Measurements from ENCODE around the gene MDM2. TPM values are rescaled to one million over a fixed set of nuclear protein-coding genes. Genes with fewer than 3 reads are reported as not detected.

Gene MDM2
- total and polyA plus RNA-seq, 4 donors: 24.9 to 155 (median 108) TPM

DNA sequence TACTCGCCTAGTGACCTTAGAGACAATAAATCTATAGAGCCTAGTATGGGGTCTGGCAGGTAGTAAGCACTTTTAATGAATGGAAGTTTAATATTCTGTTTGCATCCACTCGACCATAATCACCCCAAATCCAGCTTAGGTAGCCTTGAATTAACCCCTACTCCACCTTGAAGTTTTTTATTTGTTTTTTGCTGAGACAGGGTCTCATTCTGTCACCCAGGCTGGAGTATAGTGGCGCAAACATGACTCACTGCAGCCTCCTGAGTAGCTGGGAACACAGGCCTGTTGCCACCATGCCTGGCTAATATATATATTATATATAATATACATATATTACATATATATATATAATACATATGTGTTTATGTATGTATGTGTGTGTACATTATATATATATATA lies 38.8 kb downstream of the MDM2 start:
- ATAC-seq (ENCODE audit: insufficient read depth, low FRiP score): no peak
- no peak overlapping the region for H3K4me3 ChIP-seq
- H3K36me3 ChIP-seq (ENCODE audit: control insufficient read depth in 4 of 4, insufficient read depth in 4 of 4, low read length in 4 of 4): peaks cover 0 to 6% (median 3%) of the 10 kb centered on the region in 4 donors
- H3K27me3 ChIP-seq (ENCODE audit: control insufficient read depth in 3 of 3, insufficient read depth in 3 of 3, low read length in 2 of 3): no peaks in the 10 kb centered on the region
- 77 to 92% methylated on average over 3 of the region's 3 CpGs for WGBS, 2 donors
- TF ChIP-seq, protein P1, sequence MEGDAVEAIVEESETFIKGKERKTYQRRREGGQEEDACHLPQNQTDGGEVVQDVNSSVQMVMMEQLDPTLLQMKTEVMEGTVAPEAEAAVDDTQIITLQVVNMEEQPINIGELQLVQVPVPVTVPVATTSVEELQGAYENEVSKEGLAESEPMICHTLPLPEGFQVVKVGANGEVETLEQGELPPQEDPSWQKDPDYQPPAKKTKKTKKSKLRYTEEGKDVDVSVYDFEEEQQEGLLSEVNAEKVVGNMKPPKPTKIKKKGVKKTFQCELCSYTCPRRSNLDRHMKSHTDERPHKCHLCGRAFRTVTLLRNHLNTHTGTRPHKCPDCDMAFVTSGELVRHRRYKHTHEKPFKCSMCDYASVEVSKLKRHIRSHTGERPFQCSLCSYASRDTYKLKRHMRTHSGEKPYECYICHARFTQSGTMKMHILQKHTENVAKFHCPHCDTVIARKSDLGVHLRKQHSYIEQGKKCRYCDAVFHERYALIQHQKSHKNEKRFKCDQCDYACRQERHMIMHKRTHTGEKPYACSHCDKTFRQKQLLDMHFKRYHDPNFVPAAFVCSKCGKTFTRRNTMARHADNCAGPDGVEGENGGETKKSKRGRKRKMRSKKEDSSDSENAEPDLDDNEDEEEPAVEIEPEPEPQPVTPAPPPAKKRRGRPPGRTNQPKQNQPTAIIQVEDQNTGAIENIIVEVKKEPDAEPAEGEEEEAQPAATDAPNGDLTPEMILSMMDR (IDR thresholded peaks at IDR 0.05; ENCODE audit: control extremely low read depth, extremely low read depth): no peak
- H3K27ac ChIP-seq (ENCODE audit: low read depth in 1 of 2, low read length in 1 of 2): no peak overlapping the region
- no peaks in the 10 kb centered on the region for H3K9me3 ChIP-seq (ENCODE audit: control insufficient read depth in 4 of 4, insufficient read depth in 3 of 4, low read length in 3 of 4)
- H3K4me1 ChIP-seq (ENCODE audit: control insufficient read depth in 5 of 5, insufficient read depth in 5 of 5, low read length in 5 of 5): peaks cover 0 to 2% (median 0%) of the 10 kb centered on the region in 5 donors
- no peak for DNase-seq
- no peak overlapping the region for H3K9ac ChIP-seq (ENCODE audit: insufficient read depth in 1 of 2, low read length in 2 of 2)

DNA sequence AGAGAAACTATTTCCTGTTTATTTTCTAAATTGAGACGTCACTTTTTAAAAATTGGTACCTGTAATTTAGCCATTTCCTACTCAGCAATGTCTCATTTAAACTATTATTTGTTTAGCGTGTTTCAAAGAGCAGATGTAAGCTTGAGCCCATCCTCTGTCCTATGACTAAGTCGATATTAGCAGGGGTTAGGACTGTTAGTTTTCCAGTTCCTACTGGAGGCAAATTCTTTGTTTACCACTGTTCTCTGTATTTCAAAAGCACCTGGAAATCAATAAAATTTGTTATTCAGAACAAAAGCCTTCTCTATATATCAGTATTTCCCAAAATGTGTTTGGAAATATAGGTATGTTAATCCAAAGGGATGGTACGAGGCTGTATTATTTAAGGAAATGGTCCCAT lies 42.4 kb downstream of the MDM2 start:
- TF ChIP-seq, protein P1 (IDR thresholded peaks at IDR 0.05; ENCODE audit: control extremely low read depth, extremely low read depth): no peak
- Histone ChIP-seq H3K9ac (ENCODE audit: insufficient read depth in 1 of 2, low read length in 2 of 2) (no peak overlapping the region), H3K9me3 (ENCODE audit: control insufficient read depth in 4 of 4, insufficient read depth in 3 of 4, low read length in 3 of 4) (no peaks in the 10 kb centered on the region), H3K27ac (ENCODE audit: low read depth in 1 of 2, low read length in 1 of 2) (no peak overlapping the region), H3K4me3 (no peak overlapping the region), H3K27me3 (ENCODE audit: control insufficient read depth in 3 of 3, insufficient read depth in 3 of 3, low read length in 2 of 3) (no peaks in the 10 kb centered on the region), H3K4me1 (ENCODE audit: control insufficient read depth in 5 of 5, insufficient read depth in 5 of 5, low read length in 5 of 5) (no peaks in the 10 kb centered on the region), H3K36me3 (ENCODE audit: control insufficient read depth in 4 of 4, insufficient read depth in 4 of 4, low read length in 4 of 4) (peaks cover 0 to 3% (median 0%) of the 10 kb centered on the region in 4 donors)
- DNase-seq (no peak), ATAC-seq (ENCODE audit: insufficient read depth, low FRiP score) (no peak)
- WGBS, 2 donors: 75 to 80% methylated on average over 4 of the region's 4 CpGs

DNA sequence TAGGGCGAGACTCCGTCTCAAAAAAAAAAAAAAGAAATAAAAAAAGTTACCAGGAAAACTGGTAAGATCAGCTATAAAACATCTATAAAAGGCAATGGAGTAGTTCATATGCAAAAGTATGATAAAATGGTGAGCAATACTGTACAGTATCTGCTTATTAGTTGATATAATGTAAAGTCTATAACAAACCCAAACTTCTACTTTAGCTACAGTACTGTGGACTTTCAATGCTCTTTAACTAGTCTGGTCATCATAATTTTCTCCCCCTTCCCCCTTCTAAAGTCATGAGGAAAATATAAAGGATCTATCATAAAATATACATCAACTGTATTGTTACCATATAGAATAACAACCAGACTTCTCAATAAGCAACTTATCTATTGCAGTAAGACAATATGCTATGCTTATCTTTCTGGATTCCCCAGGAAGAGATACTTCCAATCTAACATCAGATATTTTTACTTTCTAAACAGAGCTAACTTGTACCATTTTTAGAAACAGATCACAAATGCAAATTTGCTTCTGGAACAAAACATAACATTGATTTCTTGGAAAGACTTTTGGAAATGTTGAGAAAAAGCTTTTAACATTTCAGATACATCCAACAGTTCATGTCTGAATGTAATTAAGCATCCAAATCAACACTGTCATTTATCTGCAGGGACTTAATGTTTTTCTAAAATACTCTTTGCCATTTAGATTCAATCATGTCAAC lies 43.8 kb downstream of the MDM2 start:
- ATAC-seq (ENCODE audit: insufficient read depth, low FRiP score) (no peak), DNase-seq (no peak)
- WGBS, 2 donors: 91 to 95% methylated on average over 2 of the region's 2 CpGs
- Histone ChIP-seq H3K4me3 (no peak overlapping the region), H3K9ac (ENCODE audit: insufficient read depth in 1 of 2, low read length in 2 of 2) (no peak overlapping the region), H3K36me3 (ENCODE audit: control insufficient read depth in 4 of 4, insufficient read depth in 4 of 4, low read length in 4 of 4) (peaks cover 0 to 3% (median 0%) of the 10 kb centered on the region in 4 donors), H3K4me1 (ENCODE audit: control insufficient read depth in 5 of 5, insufficient read depth in 5 of 5, low read length in 5 of 5) (no peaks in the 10 kb centered on the region), H3K27me3 (ENCODE audit: control insufficient read depth in 3 of 3, insufficient read depth in 3 of 3, low read length in 2 of 3) (no peaks in the 10 kb centered on the region), H3K27ac (ENCODE audit: low read depth in 1 of 2, low read length in 1 of 2) (no peak overlapping the region), H3K9me3 (ENCODE audit: control insufficient read depth in 4 of 4, insufficient read depth in 3 of 4, low read length in 3 of 4) (no peaks in the 10 kb centered on the region)
- TF ChIP-seq, protein P1 (IDR thresholded peaks at IDR 0.05; ENCODE audit: control extremely low read depth, extremely low read depth): no peak
